K562 (cell line): ENCODE results near the gene VAMP4.

ENCODE experiments used
- PCBP2 ChIP-seq: fragments of 200-400 bp; formaldehyde crosslinking; IDR thresholded peaks from 2 replicates; pipeline ENCODE4 v1.6.1; 2018; ENCODE audit warnings: low read length, low read depth, mild to moderate bottlenecking, moderate library complexity; ENCODE audit not compliant: poor library complexity, severe bottlenecking
- PHF8 ChIP-seq: fragments of 200-600 bp; sonication (generic); IDR thresholded peaks from 2 replicates; pipeline ENCODE4 v1.6.1; 2012; ENCODE audit warnings: mixed run types, mild to moderate bottlenecking, inconsistent platforms, low read length, moderate library complexity, borderline replicate concordance
- SMARCC2 ChIP-seq: fragments of 450-650 bp; IDR thresholded peaks from 2 replicates; pipeline ENCODE4 v1.6.1; 2017; ENCODE audit warnings: antibody characterized with exemption, moderate library complexity, mild to moderate bottlenecking, low read depth
- ZNF217 ChIP-seq: sonication (generic); formaldehyde crosslinking; IDR thresholded peaks from 2 replicates; pipeline ENCODE4 v1.8.0; 2022; ENCODE audit warnings: mild to moderate bottlenecking, missing genetic modification reagents
- ZNF224 ChIP-seq: sonication (generic); formaldehyde crosslinking; IDR thresholded peaks from 2 replicates; pipeline ENCODE4 v1.8.0; 2022; ENCODE audit warnings: mild to moderate bottlenecking, missing genetic modification reagents
- TF ChIP-seq, protein P1 (sequence below), 3 experiments: IDR thresholded peaks in 2 of 3; conservative IDR thresholded peaks in 1 of 3; 2 replicates each; pipeline ENCODE4 v1.5.1; 2011 to 2012; ENCODE audit warnings: low read length in 3 of 3, mild to moderate bottlenecking in 3 of 3, control low read depth in 2 of 3, improper control_type of control experiment in 1 of 3, inconsistent platforms in 1 of 3, low read depth in 1 of 3, mixed read lengths in 1 of 3, moderate library complexity in 1 of 3; ENCODE audit not compliant: insufficient read depth in 2 of 3

DNA sequence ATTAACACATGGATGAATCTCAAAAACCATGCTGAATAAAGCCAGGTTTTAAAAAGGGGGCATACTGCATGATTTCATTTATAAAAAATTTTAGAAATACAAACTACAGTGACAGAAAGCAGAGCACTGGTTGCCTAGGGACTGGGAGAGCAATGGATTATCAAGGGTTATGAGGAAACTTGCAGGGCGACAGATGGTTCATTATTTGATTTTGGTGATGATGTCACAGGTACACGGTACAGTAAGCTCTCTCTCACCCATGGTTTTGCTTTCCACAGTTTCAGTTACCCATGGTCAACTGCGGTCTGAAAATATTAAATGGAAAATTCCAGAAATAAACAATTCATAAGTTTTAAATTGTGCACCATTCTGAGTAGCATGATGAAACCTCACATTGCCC, 14.1 kb downstream of the VAMP4 start:
- TF ChIP-seq ZNF217 = no peak
- no peak for TF ChIP-seq PCBP2
- no peak for TF ChIP-seq SMARCC2
- no peak for TF ChIP-seq ZNF224 (CRISPR knock-in tag)
- TF ChIP-seq PHF8 = no peak
- TF ChIP-seq, protein P1, sequence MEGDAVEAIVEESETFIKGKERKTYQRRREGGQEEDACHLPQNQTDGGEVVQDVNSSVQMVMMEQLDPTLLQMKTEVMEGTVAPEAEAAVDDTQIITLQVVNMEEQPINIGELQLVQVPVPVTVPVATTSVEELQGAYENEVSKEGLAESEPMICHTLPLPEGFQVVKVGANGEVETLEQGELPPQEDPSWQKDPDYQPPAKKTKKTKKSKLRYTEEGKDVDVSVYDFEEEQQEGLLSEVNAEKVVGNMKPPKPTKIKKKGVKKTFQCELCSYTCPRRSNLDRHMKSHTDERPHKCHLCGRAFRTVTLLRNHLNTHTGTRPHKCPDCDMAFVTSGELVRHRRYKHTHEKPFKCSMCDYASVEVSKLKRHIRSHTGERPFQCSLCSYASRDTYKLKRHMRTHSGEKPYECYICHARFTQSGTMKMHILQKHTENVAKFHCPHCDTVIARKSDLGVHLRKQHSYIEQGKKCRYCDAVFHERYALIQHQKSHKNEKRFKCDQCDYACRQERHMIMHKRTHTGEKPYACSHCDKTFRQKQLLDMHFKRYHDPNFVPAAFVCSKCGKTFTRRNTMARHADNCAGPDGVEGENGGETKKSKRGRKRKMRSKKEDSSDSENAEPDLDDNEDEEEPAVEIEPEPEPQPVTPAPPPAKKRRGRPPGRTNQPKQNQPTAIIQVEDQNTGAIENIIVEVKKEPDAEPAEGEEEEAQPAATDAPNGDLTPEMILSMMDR (IDR thresholded peaks at IDR 0.05 in 2 of 3, conservative IDR thresholded peaks at IDR 0.05 in 1 of 3; ENCODE audit: insufficient read depth in 2 of 3, low read depth in 1 of 3, low read length in 3 of 3) = no peak
